ENCODE measurements around the gene MRPS14. TPM values are rescaled to one million over a fixed set of nuclear protein-coding genes. Genes with fewer than 3 reads are reported as not detected.
"Not testable (repeated sequence)": the region's sequence is repeated elsewhere in the genome, so short reads cannot be mapped to it uniquely, and the experiment has no call there.

The MRPS14 gene
- total RNA-seq, 4 donors from 2014 or later: 12.0 to 21.5 (median 15.8) TPM

- no peaks in the 10 kb centered on the region for H3K27me3 ChIP-seq
Measured at GRCh38 chr1:175045519-175045918, 22.3 kb upstream of the MRPS14 start.

GRCh38 chr1:175045097-175045496, 21.9 kb upstream of the MRPS14 start:
- no peak for TF ChIP-seq CTCF (IDR thresholded peaks at IDR 0.05)
- no peak for TF ChIP-seq POLR2A (IDR thresholded peaks at IDR 0.05)

More at GRCh38 chr1:175045519-175045918, 22.3 kb upstream of the MRPS14 start:
- Histone ChIP-seq H3K9me3 (no peaks in the 10 kb centered on the region), H3K4me1 (no peaks in the 10 kb centered on the region), H3K36me3 (no peaks in the 10 kb centered on the region), H3K4me3 (no peak overlapping the region), H3K27ac (no peak overlapping the region)
- no peak for DNase-seq
- TF ChIP-seq POLR2A (IDR thresholded peaks at IDR 0.05) (no peak), CTCF (IDR thresholded peaks at IDR 0.05) (no peak)

GRCh38 chr1:175044591-175044990, 21.4 kb upstream of the MRPS14 start:
- not testable (repeated sequence) for H3K4me1 ChIP-seq, H3K4me3 ChIP-seq, H3K36me3 ChIP-seq, H3K27ac ChIP-seq, H3K27me3 ChIP-seq, DNase-seq, H3K9me3 ChIP-seq

More at GRCh38 chr1:175045097-175045496, 21.9 kb upstream of the MRPS14 start:
- H3K36me3 ChIP-seq: no peaks in the 10 kb centered on the region
- no peak overlapping the region for H3K27ac ChIP-seq
- no peaks in the 10 kb centered on the region for H3K4me1 ChIP-seq
- no peaks in the 10 kb centered on the region for H3K27me3 ChIP-seq
- no peak overlapping the region for H3K4me3 ChIP-seq
- no peaks in the 10 kb centered on the region for H3K9me3 ChIP-seq
- DNase-seq: no peak

- no peaks in the 10 kb centered on the region for H3K9me3 ChIP-seq
- no peak for TF ChIP-seq POLR2A (IDR thresholded peaks at IDR 0.05)
- TF ChIP-seq CTCF (IDR thresholded peaks at IDR 0.05): no peak
- DNase-seq: no peak
- H3K36me3 ChIP-seq: no peaks in the 10 kb centered on the region
- H3K4me1 ChIP-seq: no peaks in the 10 kb centered on the region
- no peak overlapping the region for H3K4me3 ChIP-seq
- no peaks in the 10 kb centered on the region for H3K27me3 ChIP-seq
- no peak overlapping the region for H3K27ac ChIP-seq
Measured at GRCh38 chr1:175043824-175044223, 20.6 kb upstream of the MRPS14 start.

- no peaks in the 10 kb centered on the region for H3K9me3 ChIP-seq
- H3K27ac ChIP-seq: no peak overlapping the region
- TF ChIP-seq CTCF (IDR thresholded peaks at IDR 0.05): no peak
- no peak for TF ChIP-seq POLR2A (IDR thresholded peaks at IDR 0.05)
- no peaks in the 10 kb centered on the region for H3K27me3 ChIP-seq
- H3K4me3 ChIP-seq: no peak overlapping the region
- no peak for DNase-seq
- H3K36me3 ChIP-seq: no peaks in the 10 kb centered on the region
- no peaks in the 10 kb centered on the region for H3K4me1 ChIP-seq
Measured at GRCh38 chr1:175042650-175043049, 19.4 kb upstream of the MRPS14 start.

- no peak for DNase-seq
- TF ChIP-seq CTCF (IDR thresholded peaks at IDR 0.05) (no peak), POLR2A (IDR thresholded peaks at IDR 0.05) (no peak)
- no peaks in the 10 kb centered on the region for H3K36me3 ChIP-seq
- no peaks in the 10 kb centered on the region for H3K4me1 ChIP-seq
- H3K27ac ChIP-seq: no peak overlapping the region
- H3K9me3 ChIP-seq: no peaks in the 10 kb centered on the region
- no peaks in the 10 kb centered on the region for H3K27me3 ChIP-seq
- no peak overlapping the region for H3K4me3 ChIP-seq
Measured at GRCh38 chr1:175040324-175040879, 17.2 kb upstream of the MRPS14 start.
